HEK293 (cell line): Measurements from ENCODE around the gene LGALS3BP.

Source experiments
- CTCF ChIA-PET: fragments of 350-600 bp; formaldehyde crosslinking; extraction: SDS; loops from one replicate; lab custom pipeline; 2021; ENCODE audit warnings: antibody characterized with exemption; lab: Yijun Ruan, JAX
- POLR2A ChIA-PET: fragments of 300-600 bp; formaldehyde crosslinking; extraction: SDS; loops from one replicate; lab custom pipeline; 2020; ENCODE audit warnings: antibody characterized with exemption, inconsistent platforms; lab: Yijun Ruan, JAX
- H3K27ac ChIP-seq: fragments of 200-500 bp; sonication (Bioruptor generic); 2 replicates; pipeline ENCODE4 v1.5.1; 2014; ENCODE audit warnings: low read depth, low read length, control low read depth, inconsistent platforms; ENCODE audit errors: extremely low read depth
- H3K36me3 ChIP-seq, 2 experiments: fragments of 200-500 bp in 1 of 2; sonication (Bioruptor generic) in 1 of 2; 1 replicate in 1 of 2; 2 replicates in 1 of 2; pipeline ENCODE4 v1.5.1; 2014 to 2017; ENCODE audit warnings: inconsistent platforms in 2 of 2, low read length in 2 of 2; ENCODE audit not compliant: control insufficient read depth in 2 of 2, insufficient read depth in 1 of 2
- H3K4me1 ChIP-seq: fragments of 200-500 bp; sonication (Bioruptor generic); 2 replicates; pipeline ENCODE4 v1.5.1; 2014; ENCODE audit warnings: mild to moderate bottlenecking, low read length, inconsistent platforms; ENCODE audit not compliant: control insufficient read depth, insufficient read depth
- H3K4me3 ChIP-seq: 2 replicates; pipeline ENCODE4 v1.5.1; 2011; ENCODE audit warnings: low read depth, mild to moderate bottlenecking, control low read depth, low read length, moderate library complexity
- H3K9me3 ChIP-seq: fragments of 200-500 bp; sonication (Bioruptor generic); 2 replicates; pipeline ENCODE4 v1.5.1; 2014; ENCODE audit warnings: low read depth, low read length, inconsistent platforms; ENCODE audit not compliant: control insufficient read depth, insufficient read depth
- EGR2 ChIP-seq: fragments of 450-650 bp; formaldehyde crosslinking; IDR thresholded peaks from 2 replicates; pipeline ENCODE4 v1.5.1; 2016; ENCODE audit warnings: low read depth, missing biosample characterization, missing genetic modification characterization
- ZBTB49 ChIP-seq: fragments of 450-650 bp; formaldehyde crosslinking; IDR thresholded peaks from 2 replicates; pipeline ENCODE4 v1.5.1; 2016; ENCODE audit warnings: missing biosample characterization, missing genetic modification characterization, low read depth
- ZFHX2 ChIP-seq: fragments of 450-650 bp; formaldehyde crosslinking; conservative IDR thresholded peaks from 2 replicates; pipeline ENCODE4 v1.5.1; 2016; ENCODE audit warnings: missing biosample characterization, missing genetic modification characterization
- ZNF140 ChIP-seq: fragments of 450-650 bp; formaldehyde crosslinking; IDR thresholded peaks from 2 replicates; pipeline ENCODE4 v1.5.1; 2016; ENCODE audit warnings: missing biosample characterization, missing genetic modification characterization
- ZNF146 ChIP-seq: fragments of 450-650 bp; formaldehyde crosslinking; IDR thresholded peaks from 2 replicates; pipeline ENCODE4 v1.5.1; 2016; ENCODE audit warnings: missing biosample characterization, missing genetic modification characterization
- ZNF169 ChIP-seq: fragments of 450-650 bp; formaldehyde crosslinking; IDR thresholded peaks from 2 replicates; pipeline ENCODE4 v1.5.1; 2016; ENCODE audit warnings: missing biosample characterization, missing genetic modification characterization
- ZNF37A ChIP-seq: fragments of 450-650 bp; IDR thresholded peaks from 2 replicates; pipeline ENCODE4 v1.5.1; 2018; ENCODE audit warnings: missing biosample characterization, missing genetic modification characterization
- ZNF501 ChIP-seq: fragments of 450-650 bp; formaldehyde crosslinking; IDR thresholded peaks from 2 replicates; pipeline ENCODE4 v1.5.1; 2016; ENCODE audit warnings: missing biosample characterization, missing genetic modification characterization
- ZNF529 ChIP-seq: fragments of 450-650 bp; formaldehyde crosslinking; IDR thresholded peaks from 2 replicates; pipeline ENCODE4 v1.5.1; 2017; ENCODE audit warnings: missing genetic modification characterization, missing biosample characterization; ENCODE audit not compliant: insufficient replicate concordance
- ZNF548 ChIP-seq: fragments of 450-650 bp; formaldehyde crosslinking; IDR thresholded peaks from 2 replicates; pipeline ENCODE4 v1.5.1; 2016; ENCODE audit warnings: missing biosample characterization, missing genetic modification characterization
- ZNF571 ChIP-seq: fragments of 450-650 bp; formaldehyde crosslinking; IDR thresholded peaks from 2 replicates; pipeline ENCODE4 v1.5.0; 2017; ENCODE audit warnings: missing biosample characterization, missing genetic modification characterization
- ZNF600 ChIP-seq: fragments of 450-650 bp; formaldehyde crosslinking; IDR thresholded peaks from 2 replicates; pipeline ENCODE4 v1.5.1; 2016; ENCODE audit warnings: missing biosample characterization, missing genetic modification characterization
- ZNF792 ChIP-seq: fragments of 450-650 bp; formaldehyde crosslinking; IDR thresholded peaks from 2 replicates; pipeline ENCODE4 v1.5.1; 2016; ENCODE audit warnings: missing biosample characterization, missing genetic modification characterization
- ZNF837 ChIP-seq: fragments of 450-650 bp; formaldehyde crosslinking; IDR thresholded peaks from 2 replicates; pipeline ENCODE4 v1.5.1; 2016; ENCODE audit warnings: missing biosample characterization, missing genetic modification characterization

LGALS3BP gene

GRCh38 chr17:78997881-78998280 lies 18.2 kb upstream of the LGALS3BP start:
- CTCF ChIA-PET = interaction anchor here (0.5 kb wide), 1 partner anchor 26 kb away, joined by 3 read pairs; no protein-coding TSS in a partner anchor
- no peaks in the 10 kb centered on the region for H3K9me3 ChIP-seq

GRCh38 chr17:78997231-78997741 lies 17.6 kb upstream of the LGALS3BP start:
- no peak overlapping the region for H3K27ac ChIP-seq
- ChIA-PET CTCF (interaction anchor here (1.0 kb wide), 1 partner anchor 48 kb away, joined by 4 read pairs; no protein-coding TSS in a partner anchor), POLR2A (interaction anchor here (1.0 to 2.1 kb wide), 2 partner anchors 8 to 77 kb away, joined by 3 to 6 read pairs; partner anchors contain the start of gene ENGASE)
- H3K36me3 ChIP-seq = peaks cover 0 to 85% of the 10 kb centered on the region in 2 experiments; a peak in 2 of 3 replicates
- TF ChIP-seq ZNF140 (tag by site-specific recombination) = no peak
- 0 out of 2 replicates have a peak, but pooled peaks have one; percentile 26 for TF ChIP-seq ZNF600
- no peak for TF ChIP-seq ZNF37A (tag by site-specific recombination)
- TF ChIP-seq ZNF837 = no peak
- no peaks in the 10 kb centered on the region for H3K4me1 ChIP-seq
- no peaks in the 10 kb centered on the region for H3K9me3 ChIP-seq
- H3K4me3 ChIP-seq = no peak overlapping the region

More at GRCh38 chr17:78997881-78998280, 18.2 kb upstream of the LGALS3BP start:
- no peak overlapping the region for H3K27ac ChIP-seq
- H3K4me3 ChIP-seq = no peak overlapping the region
- TF ChIP-seq ZNF169 (tag by site-specific recombination) (no peak), ZNF600 (0 out of 2 replicates have a peak, but pooled peaks have one; percentile 3)
- POLR2A ChIA-PET = interaction anchor here (1.0 kb wide), 1 partner anchor 77 kb away, joined by 3 read pairs; the partner anchor contains the start of gene ENGASE
- H3K4me1 ChIP-seq = no peaks in the 10 kb centered on the region
- peaks cover 0 to 85% of the 10 kb centered on the region in 2 experiments; a peak in 2 of 3 replicates for H3K36me3 ChIP-seq

GRCh38 chr17:78996781-78997201 lies 17.1 kb upstream of the LGALS3BP start:
- no peak overlapping the region for H3K4me3 ChIP-seq

GRCh38 chr17:78995761-78996451 lies 16.2 kb upstream of the LGALS3BP start:
- no peaks in the 10 kb centered on the region for H3K4me1 ChIP-seq
- POLR2A ChIA-PET = interaction anchor here (0.8 to 2.1 kb wide), 2 partner anchors 9 to 10 kb away, joined by 6 to 11 read pairs; no protein-coding TSS in a partner anchor
- no peak overlapping the region for H3K27ac ChIP-seq
- H3K4me3 ChIP-seq = no peak overlapping the region
- peaks cover 0 to 93% of the 10 kb centered on the region in 2 experiments for H3K36me3 ChIP-seq
- TF ChIP-seq ZNF146 (tag by site-specific recombination) (no peak), ZNF792 (no peak), ZNF501 (tag by site-specific recombination) (no peak)
- CTCF ChIA-PET = interaction anchor here (0.6 to 1.8 kb wide), 8 partner anchors 9 to 221 kb away, joined by 3 to 7 read pairs (median 4); no protein-coding TSS in a partner anchor
- H3K9me3 ChIP-seq = no peaks in the 10 kb centered on the region

More at GRCh38 chr17:78996781-78997201, 17.1 kb upstream of the LGALS3BP start:
- ChIA-PET CTCF (interaction anchor here (1.0 to 1.8 kb wide), 2 partner anchors 10 to 49 kb away, joined by 4 to 7 read pairs; no protein-coding TSS in a partner anchor), POLR2A (interaction anchor here (2.1 kb wide), 1 partner anchor 9 kb away, joined by 6 read pairs; no protein-coding TSS in a partner anchor)
- Histone ChIP-seq H3K27ac (no peak overlapping the region), H3K36me3 (peaks cover 0 to 87% of the 10 kb centered on the region in 2 experiments; a peak in 2 of 3 replicates), H3K4me1 (no peaks in the 10 kb centered on the region), H3K9me3 (no peaks in the 10 kb centered on the region)
- TF ChIP-seq ZNF571 (tag by site-specific recombination) (no peak), ZNF529 (tag by site-specific recombination) (no peak), ZBTB49 (tag by site-specific recombination) (no peak), ZFHX2 (tag by site-specific recombination) (0 out of 2 replicates have a peak, but pooled peaks have one; percentile 20), ZNF548 (no peak), EGR2 (tag by site-specific recombination) (peak; percentile 54)
